WTC11 (cell line): ENCODE results near the gene GLA.

Experiments
- KAT7 ChIP-seq: sonication (generic); formaldehyde crosslinking; IDR thresholded peaks from 2 replicates; pipeline ENCODE4 v1.8.1; 2023; ENCODE audit warnings: missing genetic modification reagents, mild to moderate bottlenecking, borderline replicate concordance
- NR2C2 ChIP-seq: sonication (generic); formaldehyde crosslinking; IDR thresholded peaks from 2 replicates; pipeline ENCODE4 v1.8.0; 2022; ENCODE audit warnings: mild to moderate bottlenecking, missing genetic modification reagents
- NR3C1 ChIP-seq: sonication (generic); formaldehyde crosslinking; conservative IDR thresholded peaks from 2 replicates; pipeline ENCODE4 v1.8.1; 2023; ENCODE audit warnings: low read depth, mild to moderate bottlenecking, missing genetic modification reagents
- RELA ChIP-seq: sonication (generic); formaldehyde crosslinking; IDR thresholded peaks from 2 replicates; pipeline ENCODE4 v1.8.1; 2022; ENCODE audit warnings: missing genetic modification reagents, mild to moderate bottlenecking, borderline replicate concordance
- TEAD4 ChIP-seq: sonication (generic); formaldehyde crosslinking; IDR thresholded peaks from 2 replicates; pipeline ENCODE4 v1.8.0; 2022; ENCODE audit warnings: mild to moderate bottlenecking, missing genetic modification reagents
- TF ChIP-seq, protein P1 (sequence below): fragments of 200-600 bp; IDR thresholded peaks from 2 replicates; pipeline ENCODE4 v1.8.0; 2022; ENCODE audit warnings: antibody characterized with exemption
- TF ChIP-seq, protein P2 (sequence below): sonication (generic); formaldehyde crosslinking; IDR thresholded peaks from 2 replicates; pipeline ENCODE4 v1.8.1; 2023; ENCODE audit warnings: mild to moderate bottlenecking, missing genetic modification reagents, moderate library complexity
- TF ChIP-seq, protein P3 (sequence below): sonication (generic); formaldehyde crosslinking; conservative IDR thresholded peaks from 2 replicates; pipeline ENCODE4 v1.8.1; 2022; ENCODE audit warnings: mild to moderate bottlenecking, missing genetic modification reagents

DNA sequence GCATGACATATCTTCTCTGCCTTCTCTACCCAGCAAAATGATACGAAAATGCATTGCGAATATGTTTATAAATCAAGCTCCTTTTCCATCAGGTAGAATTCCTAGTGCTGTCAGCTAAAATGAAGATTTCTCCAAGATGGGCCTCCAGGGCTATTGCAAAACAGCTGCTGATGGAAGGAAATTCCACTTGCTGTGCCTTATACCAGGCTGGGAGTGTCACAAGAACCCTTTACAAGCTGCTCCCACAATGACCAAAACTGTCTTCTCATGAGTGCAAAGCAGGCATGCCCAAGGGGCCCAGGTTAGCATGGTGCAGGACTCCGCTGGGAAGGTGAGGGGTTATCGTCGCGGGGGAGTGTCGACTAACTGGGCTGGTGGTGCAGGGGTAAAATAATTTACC is 9.0 kb upstream of the GLA start:
- TF ChIP-seq KAT7 (CRISPR knock-in tag) (no peak), RELA (CRISPR knock-in tag) (no peak), NR3C1 (CRISPR knock-in tag) (no peak), TEAD4 (CRISPR knock-in tag) (no peak), NR2C2 (CRISPR knock-in tag) (no peak)
- TF ChIP-seq, protein P1, sequence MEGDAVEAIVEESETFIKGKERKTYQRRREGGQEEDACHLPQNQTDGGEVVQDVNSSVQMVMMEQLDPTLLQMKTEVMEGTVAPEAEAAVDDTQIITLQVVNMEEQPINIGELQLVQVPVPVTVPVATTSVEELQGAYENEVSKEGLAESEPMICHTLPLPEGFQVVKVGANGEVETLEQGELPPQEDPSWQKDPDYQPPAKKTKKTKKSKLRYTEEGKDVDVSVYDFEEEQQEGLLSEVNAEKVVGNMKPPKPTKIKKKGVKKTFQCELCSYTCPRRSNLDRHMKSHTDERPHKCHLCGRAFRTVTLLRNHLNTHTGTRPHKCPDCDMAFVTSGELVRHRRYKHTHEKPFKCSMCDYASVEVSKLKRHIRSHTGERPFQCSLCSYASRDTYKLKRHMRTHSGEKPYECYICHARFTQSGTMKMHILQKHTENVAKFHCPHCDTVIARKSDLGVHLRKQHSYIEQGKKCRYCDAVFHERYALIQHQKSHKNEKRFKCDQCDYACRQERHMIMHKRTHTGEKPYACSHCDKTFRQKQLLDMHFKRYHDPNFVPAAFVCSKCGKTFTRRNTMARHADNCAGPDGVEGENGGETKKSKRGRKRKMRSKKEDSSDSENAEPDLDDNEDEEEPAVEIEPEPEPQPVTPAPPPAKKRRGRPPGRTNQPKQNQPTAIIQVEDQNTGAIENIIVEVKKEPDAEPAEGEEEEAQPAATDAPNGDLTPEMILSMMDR = no peak
- TF ChIP-seq, protein P2, sequence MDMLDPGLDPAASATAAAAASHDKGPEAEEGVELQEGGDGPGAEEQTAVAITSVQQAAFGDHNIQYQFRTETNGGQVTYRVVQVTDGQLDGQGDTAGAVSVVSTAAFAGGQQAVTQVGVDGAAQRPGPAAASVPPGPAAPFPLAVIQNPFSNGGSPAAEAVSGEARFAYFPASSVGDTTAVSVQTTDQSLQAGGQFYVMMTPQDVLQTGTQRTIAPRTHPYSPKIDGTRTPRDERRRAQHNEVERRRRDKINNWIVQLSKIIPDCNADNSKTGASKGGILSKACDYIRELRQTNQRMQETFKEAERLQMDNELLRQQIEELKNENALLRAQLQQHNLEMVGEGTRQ (CRISPR knock-in tag) = no peak
- TF ChIP-seq, protein P3, sequence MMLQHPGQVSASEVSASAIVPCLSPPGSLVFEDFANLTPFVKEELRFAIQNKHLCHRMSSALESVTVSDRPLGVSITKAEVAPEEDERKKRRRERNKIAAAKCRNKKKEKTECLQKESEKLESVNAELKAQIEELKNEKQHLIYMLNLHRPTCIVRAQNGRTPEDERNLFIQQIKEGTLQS (CRISPR knock-in tag) = no peak
